NCI-H146 (cell line): ENCODE measurements around the gene NOD2.

Experiments used
- DNase-seq: peaks from one replicate; lab custom pipeline; 2025; lab: John Stamatoyannopoulos, UW

Gene NOD2

GRCh38 chr16:50694206-50694605, 800 bp downstream of the NOD2 start:
- no peak for DNase-seq

GRCh38 chr16:50695017-50696000, 1.9 kb downstream of the NOD2 start:
- no peak for DNase-seq

- no peak for DNase-seq
Observed at GRCh38 chr16:50696126-50696525, 2.7 kb downstream of the NOD2 start.

GRCh38 chr16:50696575-50697420, 3.4 kb downstream of the NOD2 start:
- DNase-seq, result no peak

- no peak for DNase-seq
Observed at GRCh38 chr16:50697421-50697715, 4.0 kb downstream of the NOD2 start.

- DNase-seq, result no peak
Observed at GRCh38 chr16:50697881-50698767, 4.7 kb downstream of the NOD2 start.

GRCh38 chr16:50699326-50700159, 6.1 kb downstream of the NOD2 start:
- no peak for DNase-seq

GRCh38 chr16:50702725-50703124, 9.3 kb downstream of the NOD2 start:
- no peak for DNase-seq

GRCh38 chr16:50704245-50704644, 10.8 kb downstream of the NOD2 start:
- DNase-seq, result no peak

GRCh38 chr16:50705436-50706110, 12.2 kb downstream of the NOD2 start:
- DNase-seq, result no peak

- no peak for DNase-seq
Observed at GRCh38 chr16:50706250-50706649, 12.8 kb downstream of the NOD2 start.

- DNase-seq, result no peak
Observed at GRCh38 chr16:50708373-50709060, 15.1 kb downstream of the NOD2 start.

- DNase-seq, result no peak
Observed at GRCh38 chr16:50709061-50709684, 15.8 kb downstream of the NOD2 start.

GRCh38 chr16:50709980-50710379, 16.6 kb downstream of the NOD2 start:
- DNase-seq, result no peak

- DNase-seq, result no peak
Observed at GRCh38 chr16:50711040-50711439, 17.6 kb downstream of the NOD2 start.

GRCh38 chr16:50711862-50712559, 18.6 kb downstream of the NOD2 start:
- no peak for DNase-seq

- DNase-seq, result no peak
Observed at GRCh38 chr16:50712560-50712898, 19.1 kb downstream of the NOD2 start.

GRCh38 chr16:50712956-50713355, 19.6 kb downstream of the NOD2 start:
- DNase-seq, result no peak

GRCh38 chr16:50717091-50717490, 23.7 kb downstream of the NOD2 start:
- DNase-seq, result no peak
